HEK293 (cell line): ENCODE data around the gene ANKRD9.
A peak's percentile ranks its signal among the peaks of the same experiment; 100 is the strongest.
"Not testable (repeated sequence)": the region's sequence is repeated elsewhere in the genome, so short reads cannot be mapped to it uniquely, and the experiment has no call there.

ENCODE experiments used
- CTCF ChIA-PET: fragments of 350-600 bp; formaldehyde crosslinking; extraction: SDS; loops from one replicate; lab custom pipeline; 2021; ENCODE audit warnings: antibody characterized with exemption; lab: Yijun Ruan, JAX
- POLR2A ChIA-PET: fragments of 300-600 bp; formaldehyde crosslinking; extraction: SDS; loops from one replicate; lab custom pipeline; 2020; ENCODE audit warnings: antibody characterized with exemption, inconsistent platforms; lab: Yijun Ruan, JAX
- H3K27ac ChIP-seq: fragments of 200-500 bp; sonication (Bioruptor generic); 2 replicates; pipeline ENCODE4 v1.5.1; 2014; ENCODE audit warnings: low read depth, low read length, control low read depth, inconsistent platforms; ENCODE audit errors: extremely low read depth
- H3K36me3 ChIP-seq, 2 experiments: fragments of 200-500 bp in 1 of 2; sonication (Bioruptor generic) in 1 of 2; 1 replicate in 1 of 2; 2 replicates in 1 of 2; pipeline ENCODE4 v1.5.1; 2014 to 2017; ENCODE audit warnings: inconsistent platforms in 2 of 2, low read length in 2 of 2; ENCODE audit not compliant: control insufficient read depth in 2 of 2, insufficient read depth in 1 of 2
- H3K4me1 ChIP-seq: fragments of 200-500 bp; sonication (Bioruptor generic); 2 replicates; pipeline ENCODE4 v1.5.1; 2014; ENCODE audit warnings: mild to moderate bottlenecking, low read length, inconsistent platforms; ENCODE audit not compliant: control insufficient read depth, insufficient read depth
- H3K4me3 ChIP-seq: 2 replicates; pipeline ENCODE4 v1.5.1; 2011; ENCODE audit warnings: low read depth, mild to moderate bottlenecking, control low read depth, low read length, moderate library complexity
- H3K9me3 ChIP-seq: fragments of 200-500 bp; sonication (Bioruptor generic); 2 replicates; pipeline ENCODE4 v1.5.1; 2014; ENCODE audit warnings: low read depth, low read length, inconsistent platforms; ENCODE audit not compliant: control insufficient read depth, insufficient read depth
- GLI2 ChIP-seq: fragments of 450-650 bp; formaldehyde crosslinking; IDR thresholded peaks from 2 replicates; pipeline ENCODE4; 2017; ENCODE audit warnings: missing biosample characterization, missing genetic modification characterization, low read depth, borderline replicate concordance
- HOXA7 ChIP-seq: sonication (generic); formaldehyde crosslinking; IDR thresholded peaks from 2 replicates; pipeline ENCODE4 v1.8.1; 2022; ENCODE audit warnings: missing genetic modification reagents, borderline replicate concordance
- HOXC10 ChIP-seq: sonication (generic); formaldehyde crosslinking; IDR thresholded peaks from 2 replicates; pipeline ENCODE4 v1.8.1; 2023; ENCODE audit warnings: mild to moderate bottlenecking, missing genetic modification reagents
- KLF1 ChIP-seq: fragments of 450-650 bp; formaldehyde crosslinking; IDR thresholded peaks from 2 replicates; pipeline ENCODE4 v1.5.1; 2016; ENCODE audit warnings: missing biosample characterization, missing genetic modification characterization
- OSR2 ChIP-seq: fragments of 450-650 bp; formaldehyde crosslinking; IDR thresholded peaks from 2 replicates; pipeline ENCODE4 v1.5.1; 2016; ENCODE audit warnings: missing biosample characterization, missing genetic modification characterization
- REPIN1 ChIP-seq: fragments of 450-650 bp; formaldehyde crosslinking; IDR thresholded peaks from 2 replicates; pipeline ENCODE4 v1.5.1; 2017; ENCODE audit warnings: missing biosample characterization, missing genetic modification characterization, low read depth
- WT1 ChIP-seq: fragments of 450-650 bp; formaldehyde crosslinking; IDR thresholded peaks from 2 replicates; pipeline ENCODE4 v1.5.1; 2016; ENCODE audit warnings: missing biosample characterization, missing genetic modification characterization
- ZBTB20 ChIP-seq: fragments of 450-650 bp; formaldehyde crosslinking; IDR thresholded peaks from 2 replicates; pipeline ENCODE4 v1.5.1; 2016; ENCODE audit warnings: missing biosample characterization, missing genetic modification characterization
- ZBTB44 ChIP-seq: fragments of 450-650 bp; IDR thresholded peaks from 2 replicates; pipeline ENCODE4 v1.5.1; 2018; ENCODE audit warnings: missing biosample characterization, mild to moderate bottlenecking, missing genetic modification characterization
- ZFHX2 ChIP-seq: fragments of 450-650 bp; formaldehyde crosslinking; conservative IDR thresholded peaks from 2 replicates; pipeline ENCODE4 v1.5.1; 2016; ENCODE audit warnings: missing biosample characterization, missing genetic modification characterization
- ZNF121 ChIP-seq: fragments of 450-650 bp; formaldehyde crosslinking; IDR thresholded peaks from 2 replicates; pipeline ENCODE4 v1.5.1; 2016; ENCODE audit warnings: missing biosample characterization, missing genetic modification characterization
- ZNF138 ChIP-seq: fragments of 450-650 bp; formaldehyde crosslinking; IDR thresholded peaks from 2 replicates; pipeline ENCODE4 v1.5.1; 2016; ENCODE audit warnings: missing biosample characterization, missing genetic modification characterization, borderline replicate concordance
- ZNF335 ChIP-seq: fragments of 450-650 bp; formaldehyde crosslinking; conservative IDR thresholded peaks from 2 replicates; pipeline ENCODE4 v1.5.1; 2016; ENCODE audit warnings: missing biosample characterization, missing genetic modification characterization
- ZNF354C ChIP-seq: fragments of 450-650 bp; formaldehyde crosslinking; IDR thresholded peaks from 2 replicates; pipeline ENCODE4 v1.5.1; 2016; ENCODE audit warnings: missing biosample characterization, missing genetic modification characterization, low read depth, borderline replicate concordance
- ZNF366 ChIP-seq: fragments of 450-650 bp; formaldehyde crosslinking; conservative IDR thresholded peaks from 2 replicates; pipeline ENCODE4 v1.5.1; 2016; ENCODE audit warnings: missing biosample characterization, missing genetic modification characterization
- ZNF433 ChIP-seq: fragments of 450-650 bp; formaldehyde crosslinking; IDR thresholded peaks from 2 replicates; pipeline ENCODE4 v1.5.1; 2016; ENCODE audit warnings: missing biosample characterization, missing genetic modification characterization, low read depth
- ZNF560 ChIP-seq: fragments of 450-650 bp; formaldehyde crosslinking; IDR thresholded peaks from 2 replicates; pipeline ENCODE4 v1.5.1; 2017; ENCODE audit warnings: missing biosample characterization, missing genetic modification characterization, borderline replicate concordance
- ZNF561 ChIP-seq: fragments of 450-650 bp; IDR thresholded peaks from 2 replicates; pipeline ENCODE4 v1.5.1; 2018; ENCODE audit warnings: missing biosample characterization, missing genetic modification characterization, borderline replicate concordance
- ZNF580 ChIP-seq: fragments of 450-650 bp; formaldehyde crosslinking; IDR thresholded peaks from 2 replicates; pipeline ENCODE4 v1.5.1; 2016; ENCODE audit warnings: missing biosample characterization, missing genetic modification characterization
- ZNF600 ChIP-seq: fragments of 450-650 bp; formaldehyde crosslinking; IDR thresholded peaks from 2 replicates; pipeline ENCODE4 v1.5.1; 2016; ENCODE audit warnings: missing biosample characterization, missing genetic modification characterization
- ZNF624 ChIP-seq: fragments of 450-650 bp; formaldehyde crosslinking; IDR thresholded peaks from 2 replicates; pipeline ENCODE4 v1.5.1; 2017; ENCODE audit warnings: missing biosample characterization, missing genetic modification characterization
- ZNF654 ChIP-seq: fragments of 450-650 bp; formaldehyde crosslinking; IDR thresholded peaks from 2 replicates; pipeline ENCODE4 v1.5.1; 2016; ENCODE audit warnings: low read depth, missing biosample characterization, missing genetic modification characterization
- ZNF658 ChIP-seq: fragments of 450-650 bp; formaldehyde crosslinking; IDR thresholded peaks from 2 replicates; pipeline ENCODE4; 2016; ENCODE audit warnings: missing biosample characterization, missing genetic modification characterization
- ZNF701 ChIP-seq: fragments of 450-650 bp; formaldehyde crosslinking; IDR thresholded peaks from 2 replicates; pipeline ENCODE4 v1.5.1; 2016; ENCODE audit warnings: missing biosample characterization, missing genetic modification characterization
- ZSCAN18 ChIP-seq: fragments of 450-650 bp; formaldehyde crosslinking; IDR thresholded peaks from 2 replicates; pipeline ENCODE4 v1.5.1; 2016; ENCODE audit warnings: missing biosample characterization, missing genetic modification characterization
- TF ChIP-seq, protein P1 (sequence below): fragments of 450-650 bp; formaldehyde crosslinking; IDR thresholded peaks from 2 replicates; pipeline ENCODE4 v1.5.1; 2017; ENCODE audit warnings: missing biosample characterization, missing genetic modification characterization
- TF ChIP-seq, protein P2 (sequence below): fragments of 450-650 bp; formaldehyde crosslinking; IDR thresholded peaks from 2 replicates; pipeline ENCODE4 v1.5.1; 2016; ENCODE audit warnings: missing biosample characterization, missing genetic modification characterization
- TF ChIP-seq, protein P3 (sequence below): fragments of 450-650 bp; formaldehyde crosslinking; IDR thresholded peaks from 2 replicates; pipeline ENCODE4 v1.5.1; 2016; ENCODE audit warnings: missing biosample characterization, missing genetic modification characterization
- TF ChIP-seq, protein P4 (sequence below): fragments of 450-650 bp; formaldehyde crosslinking; IDR thresholded peaks from 2 replicates; pipeline ENCODE4 v1.5.1; 2016; ENCODE audit warnings: missing biosample characterization, missing genetic modification characterization, borderline replicate concordance

Gene ANKRD9

GRCh38 chr14:102551995-102552705, 42.6 kb upstream of the ANKRD9 start (continued):
- TF ChIP-seq, protein P1, sequence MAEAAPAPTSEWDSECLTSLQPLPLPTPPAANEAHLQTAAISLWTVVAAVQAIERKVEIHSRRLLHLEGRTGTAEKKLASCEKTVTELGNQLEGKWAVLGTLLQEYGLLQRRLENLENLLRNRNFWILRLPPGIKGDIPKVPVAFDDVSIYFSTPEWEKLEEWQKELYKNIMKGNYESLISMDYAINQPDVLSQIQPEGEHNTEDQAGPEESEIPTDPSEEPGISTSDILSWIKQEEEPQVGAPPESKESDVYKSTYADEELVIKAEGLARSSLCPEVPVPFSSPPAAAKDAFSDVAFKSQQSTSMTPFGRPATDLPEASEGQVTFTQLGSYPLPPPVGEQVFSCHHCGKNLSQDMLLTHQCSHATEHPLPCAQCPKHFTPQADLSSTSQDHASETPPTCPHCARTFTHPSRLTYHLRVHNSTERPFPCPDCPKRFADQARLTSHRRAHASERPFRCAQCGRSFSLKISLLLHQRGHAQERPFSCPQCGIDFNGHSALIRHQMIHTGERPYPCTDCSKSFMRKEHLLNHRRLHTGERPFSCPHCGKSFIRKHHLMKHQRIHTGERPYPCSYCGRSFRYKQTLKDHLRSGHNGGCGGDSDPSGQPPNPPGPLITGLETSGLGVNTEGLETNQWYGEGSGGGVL (tag by site-specific recombination): no peak
- TF ChIP-seq GLI2: no peak
- TF ChIP-seq ZNF121 (tag by site-specific recombination): no peak
- no peak for TF ChIP-seq ZNF138
- no peak for TF ChIP-seq ZNF580
- no peak for TF ChIP-seq ZNF433 (tag by site-specific recombination)
- TF ChIP-seq REPIN1: no peak
- TF ChIP-seq ZNF354C (tag by site-specific recombination): no peak
- peak; percentile 88 for TF ChIP-seq ZNF600 (tag by site-specific recombination)
- TF ChIP-seq, protein P2, sequence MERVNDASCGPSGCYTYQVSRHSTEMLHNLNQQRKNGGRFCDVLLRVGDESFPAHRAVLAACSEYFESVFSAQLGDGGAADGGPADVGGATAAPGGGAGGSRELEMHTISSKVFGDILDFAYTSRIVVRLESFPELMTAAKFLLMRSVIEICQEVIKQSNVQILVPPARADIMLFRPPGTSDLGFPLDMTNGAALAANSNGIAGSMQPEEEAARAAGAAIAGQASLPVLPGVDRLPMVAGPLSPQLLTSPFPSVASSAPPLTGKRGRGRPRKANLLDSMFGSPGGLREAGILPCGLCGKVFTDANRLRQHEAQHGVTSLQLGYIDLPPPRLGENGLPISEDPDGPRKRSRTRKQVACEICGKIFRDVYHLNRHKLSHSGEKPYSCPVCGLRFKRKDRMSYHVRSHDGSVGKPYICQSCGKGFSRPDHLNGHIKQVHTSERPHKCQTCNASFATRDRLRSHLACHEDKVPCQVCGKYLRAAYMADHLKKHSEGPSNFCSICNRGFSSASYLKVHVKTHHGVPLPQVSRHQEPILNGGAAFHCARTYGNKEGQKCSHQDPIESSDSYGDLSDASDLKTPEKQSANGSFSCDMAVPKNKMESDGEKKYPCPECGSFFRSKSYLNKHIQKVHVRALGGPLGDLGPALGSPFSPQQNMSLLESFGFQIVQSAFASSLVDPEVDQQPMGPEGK (tag by site-specific recombination): peak; percentile 45; the same call in 1 of the 2 replicates
- TF ChIP-seq, protein P3, sequence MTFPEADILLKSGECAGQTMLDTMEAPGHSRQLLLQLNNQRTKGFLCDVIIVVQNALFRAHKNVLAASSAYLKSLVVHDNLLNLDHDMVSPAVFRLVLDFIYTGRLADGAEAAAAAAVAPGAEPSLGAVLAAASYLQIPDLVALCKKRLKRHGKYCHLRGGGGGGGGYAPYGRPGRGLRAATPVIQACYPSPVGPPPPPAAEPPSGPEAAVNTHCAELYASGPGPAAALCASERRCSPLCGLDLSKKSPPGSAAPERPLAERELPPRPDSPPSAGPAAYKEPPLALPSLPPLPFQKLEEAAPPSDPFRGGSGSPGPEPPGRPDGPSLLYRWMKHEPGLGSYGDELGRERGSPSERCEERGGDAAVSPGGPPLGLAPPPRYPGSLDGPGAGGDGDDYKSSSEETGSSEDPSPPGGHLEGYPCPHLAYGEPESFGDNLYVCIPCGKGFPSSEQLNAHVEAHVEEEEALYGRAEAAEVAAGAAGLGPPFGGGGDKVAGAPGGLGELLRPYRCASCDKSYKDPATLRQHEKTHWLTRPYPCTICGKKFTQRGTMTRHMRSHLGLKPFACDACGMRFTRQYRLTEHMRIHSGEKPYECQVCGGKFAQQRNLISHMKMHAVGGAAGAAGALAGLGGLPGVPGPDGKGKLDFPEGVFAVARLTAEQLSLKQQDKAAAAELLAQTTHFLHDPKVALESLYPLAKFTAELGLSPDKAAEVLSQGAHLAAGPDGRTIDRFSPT (tag by site-specific recombination): no peak
- no peak for TF ChIP-seq ZNF561 (tag by site-specific recombination)
- TF ChIP-seq KLF1: peak; percentile 42
- no peak for TF ChIP-seq ZBTB20 (tag by site-specific recombination)
- no peak for TF ChIP-seq ZNF658 (tag by site-specific recombination)
- TF ChIP-seq ZBTB44 (tag by site-specific recombination): no peak
- no peak for TF ChIP-seq HOXC10
- no peak for TF ChIP-seq ZNF366
- no peak for TF ChIP-seq ZSCAN18
- TF ChIP-seq ZNF654: no peak
- TF ChIP-seq WT1: 0 out of 2 replicates have a peak, but pooled peaks have one; percentile 4
- no peak for TF ChIP-seq ZNF624 (tag by site-specific recombination)
- TF ChIP-seq ZFHX2 (tag by site-specific recombination): peak; percentile 84
- TF ChIP-seq ZNF701 (tag by site-specific recombination): no peak
- TF ChIP-seq OSR2: no peak
- no peak for TF ChIP-seq HOXA7 (CRISPR knock-in tag)
- TF ChIP-seq ZNF560 (tag by site-specific recombination): no peak
- TF ChIP-seq ZNF335 (tag by site-specific recombination): peak; percentile 41
- TF ChIP-seq, protein P4, sequence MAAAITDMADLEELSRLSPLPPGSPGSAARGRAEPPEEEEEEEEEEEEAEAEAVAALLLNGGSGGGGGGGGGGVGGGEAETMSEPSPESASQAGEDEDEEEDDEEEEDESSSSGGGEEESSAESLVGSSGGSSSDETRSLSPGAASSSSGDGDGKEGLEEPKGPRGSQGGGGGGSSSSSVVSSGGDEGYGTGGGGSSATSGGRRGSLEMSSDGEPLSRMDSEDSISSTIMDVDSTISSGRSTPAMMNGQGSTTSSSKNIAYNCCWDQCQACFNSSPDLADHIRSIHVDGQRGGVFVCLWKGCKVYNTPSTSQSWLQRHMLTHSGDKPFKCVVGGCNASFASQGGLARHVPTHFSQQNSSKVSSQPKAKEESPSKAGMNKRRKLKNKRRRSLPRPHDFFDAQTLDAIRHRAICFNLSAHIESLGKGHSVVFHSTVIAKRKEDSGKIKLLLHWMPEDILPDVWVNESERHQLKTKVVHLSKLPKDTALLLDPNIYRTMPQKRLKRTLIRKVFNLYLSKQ (tag by site-specific recombination): no peak

DNA sequence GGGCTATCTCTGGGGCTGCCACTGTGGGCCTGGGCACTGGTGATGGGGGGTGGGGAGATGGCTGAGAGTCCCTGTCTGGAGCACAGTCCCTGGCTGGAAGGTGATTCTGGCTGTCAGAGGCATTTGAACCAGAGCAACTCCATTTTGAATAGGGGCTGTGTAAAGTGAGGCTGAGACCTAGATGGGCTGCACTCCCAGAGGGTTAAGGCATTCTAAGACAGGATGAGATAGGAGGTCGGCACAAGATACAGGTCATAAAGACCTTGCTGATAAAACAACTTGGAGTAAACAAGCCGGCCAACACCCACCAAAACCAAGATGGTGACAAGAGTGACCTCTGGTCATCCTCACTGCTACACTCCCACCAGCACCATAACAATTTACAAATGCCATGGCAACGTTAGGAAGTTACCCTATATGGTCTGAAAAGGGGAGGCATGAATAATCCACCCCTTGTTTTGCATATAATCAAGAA, 41.4 kb upstream of the ANKRD9 start:
- H3K36me3 ChIP-seq, H3K9me3 ChIP-seq, H3K4me3 ChIP-seq, H3K27ac ChIP-seq, H3K4me1 ChIP-seq, CTCF ChIA-PET, POLR2A ChIA-PET: not testable (repeated sequence)
